K562 (cell line): ENCODE data around the gene ST8SIA4. TPM values are rescaled to one million over a fixed set of nuclear protein-coding genes. Genes with fewer than 3 reads are reported as not detected.

Experiments
- ATAC-seq: fragments of 200-7000 bp; cut with Tn5 transposase; 3 replicates; pipeline ENCODE4 v1.9.1; 2020; ENCODE audit warnings: moderate library complexity
- BruUV-seq: library from RNA; stranded (reverse); fragments of 400-500 nt; replicated peaks from 2 replicates; lab custom pipeline; 2021; lab: Mats Ljungman, UMichigan
- CTCF ChIA-PET: fragments of 300-600 bp; formaldehyde crosslinking; extraction: SDS; loops from one replicate; lab custom pipeline; 2021; ENCODE audit warnings: low intra/inter-chr PET ratio; lab: Yijun Ruan, JAX
- POLR2A ChIA-PET: fragments of 300-600, 350-650 bp; sonication (Branson Sonifier 250); formaldehyde crosslinking; extraction: SDS; loops from one replicate; lab custom pipeline; 2021; ENCODE audit warnings: antibody characterized with exemption, inconsistent platforms; lab: Yijun Ruan, JAX
- DNase-seq, 4 experiments: peaks; one replicate each; pipeline versions ENCODE4 v3.0.0 to v3.0.0-alpha.2; 2011 to 2018; ENCODE audit warnings: low spot score in 3 of 4, mixed read lengths in 3 of 4; ENCODE audit errors: extremely low read depth in 1 of 4
- FAIRE-seq: peaks from 2 replicates; lab custom pipeline; 2011; peaks lifted over from hg19 to GRCh38; lab: Jason Lieb, UNC
- H2AFZ ChIP-seq: 2 replicates; pipeline ENCODE4 v1.6.0; 2011; ENCODE audit warnings: low read depth, low read length, control low read depth, inconsistent platforms
- H3K27ac ChIP-seq: fragments of 200-600 bp; 3 replicates; pipeline ENCODE4 v1.8.0; 2011; ENCODE audit warnings: low read depth, mild to moderate bottlenecking, control low read depth, inconsistent platforms, low read length, moderate library complexity, mixed read lengths; ENCODE audit errors: extremely low read depth
- H3K27me3 ChIP-seq, 2 experiments: fragments of 300-600 bp in 1 of 2; 2 replicates in 1 of 2; 3 replicates in 1 of 2; pipeline versions ENCODE4 v1.6.0 to v1.8.0; 2011; ENCODE audit warnings: inconsistent platforms in 2 of 2, low read length in 2 of 2, mild to moderate bottlenecking in 1 of 2, mixed read lengths in 1 of 2, moderate library complexity in 1 of 2; ENCODE audit not compliant: control insufficient read depth in 2 of 2, insufficient read depth in 2 of 2
- H3K36me3 ChIP-seq: fragments of 300-600 bp; 3 replicates; pipeline ENCODE4 v1.8.0; 2011; ENCODE audit warnings: mild to moderate bottlenecking, low read length, inconsistent platforms; ENCODE audit not compliant: control insufficient read depth, insufficient read depth
- H3K4me1 ChIP-seq, 2 experiments: fragments of 200-600 bp in 1 of 2; replicated peaks in 1 of 2; 2 replicates in 1 of 2; 3 replicates in 1 of 2; pipeline versions ENCODE4 v1.5.1 to v1.8.0; 2011; ENCODE audit warnings: inconsistent platforms in 2 of 2, low read length in 2 of 2, mild to moderate bottlenecking in 1 of 2, mixed read lengths in 1 of 2, moderate library complexity in 1 of 2; ENCODE audit not compliant: control insufficient read depth in 2 of 2, insufficient read depth in 2 of 2
- H3K4me2 ChIP-seq: 2 replicates; pipeline ENCODE4 v1.6.1; 2011; ENCODE audit warnings: low read length, control low read depth, inconsistent platforms, mixed read lengths; ENCODE audit not compliant: insufficient read depth
- H3K4me3 ChIP-seq: fragments of 200-600 bp; sonication (generic), shearing (Covaris generic); 2 replicates; pipeline ENCODE4 v1.5.1; 2016; ENCODE audit warnings: control low read depth, inconsistent platforms
- H3K79me2 ChIP-seq: fragments of 200-600 bp; 3 replicates; pipeline ENCODE4 v1.8.0; 2011; ENCODE audit warnings: low read length, inconsistent platforms; ENCODE audit not compliant: control insufficient read depth, insufficient read depth
- H3K9ac ChIP-seq, 2 experiments: 2 replicates each; pipeline versions ENCODE4 v1.6.0 to v1.6.1; 2011; ENCODE audit warnings: low read depth in 2 of 2, low read length in 2 of 2, control low read depth in 1 of 2, inconsistent platforms in 1 of 2, mild to moderate bottlenecking in 1 of 2, mixed read lengths in 1 of 2; ENCODE audit not compliant: insufficient read depth in 1 of 2
- H3K9me1 ChIP-seq: one replicate; pipeline ENCODE4 v1.6.0; 2011; ENCODE audit warnings: inconsistent platforms, mild to moderate bottlenecking, low read length, moderate library complexity; ENCODE audit not compliant: control insufficient read depth, insufficient read depth
- H3K9me3 ChIP-seq: replicated peaks from 2 replicates; pipeline ENCODE4 v1.5.1; 2011; ENCODE audit warnings: low read depth, low read length, inconsistent platforms; ENCODE audit not compliant: control insufficient read depth, insufficient read depth
- H4K20me1 ChIP-seq: replicated peaks from 2 replicates; pipeline ENCODE4 v1.6.1; 2011; ENCODE audit warnings: low read length, inconsistent platforms, mixed read lengths; ENCODE audit not compliant: control insufficient read depth, insufficient read depth
- KAT2B ChIP-seq: IDR thresholded peaks from one replicate; pipeline ENCODE4 v1.6.1; 2012; ENCODE audit warnings: low read depth, mild to moderate bottlenecking, control low read depth, inconsistent platforms, low read length, moderate library complexity
- POLR2H ChIP-seq: IDR thresholded peaks from 2 replicates; pipeline ENCODE4 v1.6.1; 2016; ENCODE audit warnings: missing genetic modification characterization, low read depth, mild to moderate bottlenecking, control low read depth, missing compliant biosample characterization, moderate library complexity
- RCOR1 ChIP-seq, 2 experiments: IDR thresholded peaks; 2 replicates each; pipeline ENCODE4 v1.6.1; 2012; ENCODE audit warnings: low read depth in 2 of 2, low read length in 2 of 2, borderline replicate concordance in 1 of 2, improper control_type of control experiment in 1 of 2
- THRAP3 ChIP-seq: fragments of 450-650 bp; IDR thresholded peaks from 2 replicates; pipeline ENCODE4 v1.6.1; 2016; ENCODE audit warnings: mild to moderate bottlenecking, inconsistent platforms, borderline replicate concordance
- ZNF41 ChIP-seq: fragments of 250-450 bp; sonication (Bioruptor Pico); conservative IDR thresholded peaks from 2 replicates; pipeline ENCODE4 v1.4.0; 2020; ENCODE audit warnings: mild to moderate bottlenecking
- WGBS: fragments of 100-300 bp; shearing (Covaris generic); methylation state at CpG from one replicate; pipeline ENCODE4 v1.1.6; 2016; ENCODE audit warnings: low coverage, mixed read lengths; ENCODE audit not compliant: insufficient coverage; ENCODE audit errors: missing lambda C conversion rate; 5-methylcytosine and 5-hydroxymethylcytosine counted together
- in situ Hi-C: fragments of 300-500 bp; cut with MboI; formaldehyde crosslinking; loops from 4 replicates; pipeline ENCODE4 v1.15.0; 2018; ENCODE audit warnings: inconsistent platforms, mixed read lengths
- intact Hi-C: fragments of 100-400 bp; cut with micrococcal nuclease; formaldehyde crosslinking; loops from 2 replicates; pipeline ENCODE4 v1.14.2; 2022
- polyA plus RNA-seq, 8 experiments: library from polyadenylated mRNA; depleted of rRNA in 4 of 8; stranded (reverse) in 5 of 8; unstranded in 3 of 8; fragments of >200 nt; fragmentation: Nextera tagmentation in 2 of 8; fragmentation: Illumina TruSeq in 1 of 8; extraction: Ambion mirVana in 2 of 8; extraction: Trizol in 1 of 8; gene quantifications; 2 replicates each; pipeline versions ENCODE4 v1.2.1 to v1.2.3, GENCODE V29; 2011 to 2014; ENCODE audit warnings: inconsistent platforms in 1 of 8, missing spikeins in 1 of 8
- total RNA-seq, 7 experiments: library from RNA; depleted of rRNA in 6 of 7; stranded (reverse); fragments of >200 nt in 6 of 7; fragmentation: Illumina TruSeq in 2 of 7; extraction: Trizol in 2 of 7; gene quantifications; 2 replicates each; pipeline versions ENCODE4 v1.2.1 to v1.2.3, GENCODE V29; 2011 to 2021; ENCODE audit warnings: low replicate concordance in 1 of 7
- TF ChIP-seq, protein P1 (sequence below), 2 experiments: fragments of 150-350 bp in 1 of 2; IDR thresholded peaks; 2 replicates each; pipeline ENCODE4 v1.6.1; 2012 to 2016; ENCODE audit warnings: low read depth in 2 of 2, low read length in 2 of 2, mild to moderate bottlenecking in 1 of 2, moderate library complexity in 1 of 2

The ST8SIA4 gene
- total and polyA plus RNA-seq, 9 of the 15 experiments (the other 6 are each of a cell fraction or from before 2014, with no cell fraction given), result 0.22 to 2.0 (median 0.54) TPM

DNA sequence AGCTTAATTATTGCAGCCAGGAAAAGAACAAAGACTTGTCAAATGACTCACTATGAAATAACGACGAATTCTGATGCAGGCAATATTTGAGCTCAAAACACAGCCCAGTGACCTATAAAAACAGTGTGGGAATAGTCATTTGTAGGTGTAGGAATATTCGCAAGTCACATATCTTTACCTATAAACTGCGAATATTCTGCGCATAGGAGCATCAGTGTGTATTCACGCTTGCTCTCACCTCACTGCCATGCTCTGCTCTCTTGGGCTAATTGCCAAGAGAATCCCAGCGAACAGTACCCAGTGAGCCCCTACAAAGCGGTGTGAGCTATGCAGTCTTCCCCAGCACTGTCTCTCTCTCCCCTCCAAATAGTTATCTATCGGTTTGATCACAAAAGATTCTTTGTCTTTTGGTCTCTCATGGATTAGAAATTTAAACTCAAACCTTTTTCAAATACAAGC lies 74.2 kb downstream of the ST8SIA4 start:
- Histone ChIP-seq H3K27ac (no peak overlapping the region), H3K4me2 (no peak overlapping the region), H3K4me1 (no peaks in the 10 kb centered on the region), H3K9me1 (no peaks in the 10 kb centered on the region), H4K20me1 (no peaks in the 10 kb centered on the region), H3K4me3 (no peak overlapping the region), H3K36me3 (no peaks in the 10 kb centered on the region), H3K9me3 (no peaks in the 10 kb centered on the region), H3K9ac (no peak overlapping the region), H2AFZ (no peak overlapping the region), H3K27me3 (no peaks in the 10 kb centered on the region), H3K79me2 (no peaks in the 10 kb centered on the region)
- CTCF ChIA-PET, result no interaction called here
- no TSS peak for BruUV-seq
- DNase-seq, result no peak
- in situ Hi-C loops (no loop called here), intact Hi-C loops (no loop called here)
- 17% methylated on average over 9 of the region's 9 CpGs for WGBS
- ATAC-seq, result no peak
- POLR2A ChIA-PET, result interaction anchor here (1.2 kb wide), 1 partner anchor 10 kb away, joined by 5 read pairs; no protein-coding TSS in a partner anchor
- TF ChIP-seq THRAP3 (no peak), RCOR1 (IDR thresholded peaks at IDR 0.05; ENCODE audit: borderline replicate concordance in 1 of 2, low read depth in 2 of 2, low read length in 2 of 2) (no peak), POLR2H (tag) (no peak), KAT2B (no peak), ZNF41 (CRISPR knock-in tag) (no peak)
- TF ChIP-seq, protein P1, sequence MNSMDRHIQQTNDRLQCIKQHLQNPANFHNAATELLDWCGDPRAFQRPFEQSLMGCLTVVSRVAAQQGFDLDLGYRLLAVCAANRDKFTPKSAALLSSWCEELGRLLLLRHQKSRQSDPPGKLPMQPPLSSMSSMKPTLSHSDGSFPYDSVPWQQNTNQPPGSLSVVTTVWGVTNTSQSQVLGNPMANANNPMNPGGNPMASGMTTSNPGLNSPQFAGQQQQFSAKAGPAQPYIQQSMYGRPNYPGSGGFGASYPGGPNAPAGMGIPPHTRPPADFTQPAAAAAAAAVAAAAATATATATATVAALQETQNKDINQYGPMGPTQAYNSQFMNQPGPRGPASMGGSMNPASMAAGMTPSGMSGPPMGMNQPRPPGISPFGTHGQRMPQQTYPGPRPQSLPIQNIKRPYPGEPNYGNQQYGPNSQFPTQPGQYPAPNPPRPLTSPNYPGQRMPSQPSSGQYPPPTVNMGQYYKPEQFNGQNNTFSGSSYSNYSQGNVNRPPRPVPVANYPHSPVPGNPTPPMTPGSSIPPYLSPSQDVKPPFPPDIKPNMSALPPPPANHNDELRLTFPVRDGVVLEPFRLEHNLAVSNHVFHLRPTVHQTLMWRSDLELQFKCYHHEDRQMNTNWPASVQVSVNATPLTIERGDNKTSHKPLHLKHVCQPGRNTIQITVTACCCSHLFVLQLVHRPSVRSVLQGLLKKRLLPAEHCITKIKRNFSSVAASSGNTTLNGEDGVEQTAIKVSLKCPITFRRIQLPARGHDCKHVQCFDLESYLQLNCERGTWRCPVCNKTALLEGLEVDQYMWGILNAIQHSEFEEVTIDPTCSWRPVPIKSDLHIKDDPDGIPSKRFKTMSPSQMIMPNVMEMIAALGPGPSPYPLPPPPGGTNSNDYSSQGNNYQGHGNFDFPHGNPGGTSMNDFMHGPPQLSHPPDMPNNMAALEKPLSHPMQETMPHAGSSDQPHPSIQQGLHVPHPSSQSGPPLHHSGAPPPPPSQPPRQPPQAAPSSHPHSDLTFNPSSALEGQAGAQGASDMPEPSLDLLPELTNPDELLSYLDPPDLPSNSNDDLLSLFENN (IDR thresholded peaks at IDR 0.05; ENCODE audit: low read depth in 2 of 2, low read length in 2 of 2), result no peak
- no peak for FAIRE-seq
